HEK293 (cell line): ENCODE data around the gene POLL.

Experiments used
- GFI1B ChIP-seq: fragments of 450-650 bp; formaldehyde crosslinking; IDR thresholded peaks from 2 replicates; pipeline ENCODE4 v1.5.1; 2016; ENCODE audit warnings: missing biosample characterization, missing genetic modification characterization
- ZNF121 ChIP-seq: fragments of 450-650 bp; formaldehyde crosslinking; IDR thresholded peaks from 2 replicates; pipeline ENCODE4 v1.5.1; 2016; ENCODE audit warnings: missing biosample characterization, missing genetic modification characterization
- ZNF184 ChIP-seq: fragments of 450-650 bp; IDR thresholded peaks from 2 replicates; pipeline ENCODE4 v1.5.1; 2018; ENCODE audit warnings: missing biosample characterization, mild to moderate bottlenecking, missing genetic modification characterization
- ZNF23 ChIP-seq: fragments of 450-650 bp; formaldehyde crosslinking; IDR thresholded peaks from 2 replicates; pipeline ENCODE4 v1.5.1; 2016; ENCODE audit warnings: missing biosample characterization, missing genetic modification characterization, borderline replicate concordance
- ZNF677 ChIP-seq: fragments of 450-650 bp; IDR thresholded peaks from 2 replicates; pipeline ENCODE4 v1.5.0; 2018; ENCODE audit warnings: missing biosample characterization, mild to moderate bottlenecking, missing genetic modification characterization, moderate library complexity
- ZNF747 ChIP-seq: fragments of 450-650 bp; formaldehyde crosslinking; IDR thresholded peaks from 2 replicates; pipeline ENCODE4 v1.5.1; 2016; ENCODE audit warnings: missing biosample characterization, missing genetic modification characterization
- TF ChIP-seq, protein P1 (sequence below): fragments of 450-650 bp; formaldehyde crosslinking; IDR thresholded peaks from 2 replicates; pipeline ENCODE4 v1.5.1; 2016; ENCODE audit warnings: missing biosample characterization, missing genetic modification characterization
- TF ChIP-seq, protein P2 (sequence below): fragments of 450-650 bp; formaldehyde crosslinking; IDR thresholded peaks from 2 replicates; pipeline ENCODE4 v1.5.1; 2016; ENCODE audit warnings: missing biosample characterization, missing genetic modification characterization

DNA sequence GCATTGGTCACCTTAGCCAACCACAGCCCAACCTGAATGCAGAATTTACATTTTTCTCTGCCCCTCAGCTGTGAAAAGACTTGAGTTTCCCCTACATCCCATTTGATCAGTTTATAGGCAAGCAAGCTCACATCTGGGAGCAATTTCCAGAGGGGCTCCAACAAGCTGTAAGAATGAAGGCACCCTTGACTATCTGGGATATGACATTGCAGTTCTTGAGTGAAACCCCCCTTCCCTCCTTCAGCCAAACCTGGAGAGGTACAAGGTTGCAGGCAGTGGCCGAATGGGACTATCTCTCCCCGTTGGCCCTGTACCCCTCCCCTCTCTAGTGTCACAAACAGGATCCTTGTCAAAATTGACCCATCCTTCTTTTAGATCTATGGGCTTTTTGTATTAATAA is 30.5 kb downstream of the POLL start:
- TF ChIP-seq ZNF677 (tag by site-specific recombination) (no peak), ZNF747 (tag by site-specific recombination) (no peak), ZNF23 (tag by site-specific recombination) (no peak), ZNF184 (no peak), GFI1B (tag by site-specific recombination) (no peak), ZNF121 (tag by site-specific recombination) (no peak)
- TF ChIP-seq, protein P1, sequence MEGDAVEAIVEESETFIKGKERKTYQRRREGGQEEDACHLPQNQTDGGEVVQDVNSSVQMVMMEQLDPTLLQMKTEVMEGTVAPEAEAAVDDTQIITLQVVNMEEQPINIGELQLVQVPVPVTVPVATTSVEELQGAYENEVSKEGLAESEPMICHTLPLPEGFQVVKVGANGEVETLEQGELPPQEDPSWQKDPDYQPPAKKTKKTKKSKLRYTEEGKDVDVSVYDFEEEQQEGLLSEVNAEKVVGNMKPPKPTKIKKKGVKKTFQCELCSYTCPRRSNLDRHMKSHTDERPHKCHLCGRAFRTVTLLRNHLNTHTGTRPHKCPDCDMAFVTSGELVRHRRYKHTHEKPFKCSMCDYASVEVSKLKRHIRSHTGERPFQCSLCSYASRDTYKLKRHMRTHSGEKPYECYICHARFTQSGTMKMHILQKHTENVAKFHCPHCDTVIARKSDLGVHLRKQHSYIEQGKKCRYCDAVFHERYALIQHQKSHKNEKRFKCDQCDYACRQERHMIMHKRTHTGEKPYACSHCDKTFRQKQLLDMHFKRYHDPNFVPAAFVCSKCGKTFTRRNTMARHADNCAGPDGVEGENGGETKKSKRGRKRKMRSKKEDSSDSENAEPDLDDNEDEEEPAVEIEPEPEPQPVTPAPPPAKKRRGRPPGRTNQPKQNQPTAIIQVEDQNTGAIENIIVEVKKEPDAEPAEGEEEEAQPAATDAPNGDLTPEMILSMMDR (tag by site-specific recombination): no peak
- TF ChIP-seq, protein P2, sequence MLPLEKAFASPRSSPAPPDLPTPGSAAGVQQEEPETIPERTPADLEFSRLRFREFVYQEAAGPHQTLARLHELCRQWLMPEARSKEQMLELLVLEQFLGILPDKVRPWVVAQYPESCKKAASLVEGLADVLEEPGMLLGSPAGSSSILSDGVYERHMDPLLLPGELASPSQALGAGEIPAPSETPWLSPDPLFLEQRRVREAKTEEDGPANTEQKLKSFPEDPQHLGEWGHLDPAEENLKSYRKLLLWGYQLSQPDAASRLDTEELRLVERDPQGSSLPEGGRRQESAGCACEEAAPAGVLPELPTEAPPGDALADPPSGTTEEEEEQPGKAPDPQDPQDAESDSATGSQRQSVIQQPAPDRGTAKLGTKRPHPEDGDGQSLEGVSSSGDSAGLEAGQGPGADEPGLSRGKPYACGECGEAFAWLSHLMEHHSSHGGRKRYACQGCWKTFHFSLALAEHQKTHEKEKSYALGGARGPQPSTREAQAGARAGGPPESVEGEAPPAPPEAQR (tag by site-specific recombination): no peak
